Measurements from ENCODE around the gene TLE5. TPM values are rescaled to one million over a fixed set of nuclear protein-coding genes. Genes with fewer than 3 reads are reported as not detected.
A peak's percentile ranks its signal among the peaks of the same experiment; 100 is the strongest.

TLE5 gene
- total and polyA plus RNA-seq, 10 of the 15 experiments (the other 5 are each of a cell fraction or from before 2014, with no cell fraction given), result 2.5 to 373 (median 154) TPM

DNA sequence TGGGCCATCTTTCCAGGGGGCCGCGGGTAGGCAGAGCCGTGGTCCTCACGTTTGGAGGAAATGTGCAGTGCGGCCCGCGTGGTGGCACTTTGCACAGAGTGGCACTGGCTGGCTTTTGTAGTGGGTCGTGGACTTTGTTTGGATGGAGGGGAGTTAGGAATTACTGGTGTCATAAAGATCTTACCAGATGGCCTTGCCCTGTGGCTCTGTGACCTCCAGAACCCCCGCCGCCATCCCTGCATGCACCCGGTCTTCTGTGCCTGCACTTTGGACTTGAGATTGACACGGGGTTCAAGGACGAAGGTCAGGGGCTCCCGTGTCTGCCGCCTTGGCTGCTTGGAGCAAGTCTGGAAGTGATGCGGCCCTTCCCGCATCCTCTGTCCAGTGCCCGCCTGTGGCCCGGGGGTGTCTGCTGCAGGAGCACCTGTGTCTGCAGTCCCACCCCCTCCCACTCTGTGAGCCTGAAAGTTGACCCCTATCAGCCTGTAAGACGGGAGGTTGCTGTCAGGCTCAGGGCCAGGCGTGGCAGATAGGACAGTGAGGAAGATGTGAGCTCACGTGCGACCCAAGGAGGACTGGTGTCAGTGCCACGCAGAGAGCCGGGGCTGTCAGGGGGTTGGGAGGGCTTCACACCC, 34.1 kb upstream of the TLE5 start:
- 61% methylated on average over 25 of the region's 25 CpGs for WGBS (ENCODE audit: insufficient coverage, insufficient replicate concordance, low lambda C conversion rate, missing lambda C conversion rate)
- Histone ChIP-seq H3K79me2 (ENCODE audit: control insufficient read depth, insufficient read depth, low read length) (no peaks in the 10 kb centered on the region), H3K4me3 (no peak overlapping the region), H3K9me3 (replicated peaks; ENCODE audit: control insufficient read depth, insufficient read depth, low read length) (no peaks in the 10 kb centered on the region), H3K9ac (ENCODE audit: control insufficient read depth, insufficient read depth, low read length) (no peak overlapping the region), H4K20me1 (ENCODE audit: control insufficient read depth, insufficient read depth) (no peaks in the 10 kb centered on the region), H3K27ac (ENCODE audit: control insufficient read depth, insufficient read depth) (no peak overlapping the region), H3K27me3 (replicated peaks in 1 of 2; ENCODE audit: control insufficient read depth in 2 of 2, insufficient read depth in 2 of 2, low read length in 1 of 2) (no peaks in the 10 kb centered on the region; a peak in 2 of 4 replicates), H3K36me3 (ENCODE audit: control insufficient read depth in 2 of 2, insufficient read depth in 2 of 2, low read length in 1 of 2) (no peaks in the 10 kb centered on the region), H2AFZ (ENCODE audit: control insufficient read depth, low read depth, low read length) (no peak overlapping the region), H3K4me2 (ENCODE audit: control insufficient read depth, insufficient read depth) (peak overlapping the region; percentile 92), H3K4me1 (ENCODE audit: control insufficient read depth, insufficient read depth, low read length) (peaks cover 17% of the 10 kb centered on the region)
- DNase-seq (ENCODE audit: low read depth, low spot score) (no peak), ATAC-seq (no peak), FAIRE-seq (no peak)
- POLR2A ChIA-PET, result no interaction called here
- no TSS peak for BruUV-seq (replicated peaks)
- CTCF ChIA-PET, result interaction anchor here (1.0 to 2.2 kb wide), 2 partner anchors 7 to 29 kb away, joined by 3 to 10 read pairs; no protein-coding TSS in a partner anchor
- RAD21 ChIA-PET (ENCODE audit: unreplicated experiment), result interaction anchor here (0.7 kb wide), 1 partner anchor 110 kb away, joined by 3 read pairs; no protein-coding TSS in a partner anchor
- SMC1A ChIA-PET (ENCODE audit: uncharacterized antibody, unreplicated experiment), result no interaction called here
- intact Hi-C loops (cut with micrococcal nuclease; ENCODE audit: unreplicated experiment), result no loop called here
- in situ Hi-C loops (cut with MboI), result no loop called here
- TF ChIP-seq, protein P1, sequence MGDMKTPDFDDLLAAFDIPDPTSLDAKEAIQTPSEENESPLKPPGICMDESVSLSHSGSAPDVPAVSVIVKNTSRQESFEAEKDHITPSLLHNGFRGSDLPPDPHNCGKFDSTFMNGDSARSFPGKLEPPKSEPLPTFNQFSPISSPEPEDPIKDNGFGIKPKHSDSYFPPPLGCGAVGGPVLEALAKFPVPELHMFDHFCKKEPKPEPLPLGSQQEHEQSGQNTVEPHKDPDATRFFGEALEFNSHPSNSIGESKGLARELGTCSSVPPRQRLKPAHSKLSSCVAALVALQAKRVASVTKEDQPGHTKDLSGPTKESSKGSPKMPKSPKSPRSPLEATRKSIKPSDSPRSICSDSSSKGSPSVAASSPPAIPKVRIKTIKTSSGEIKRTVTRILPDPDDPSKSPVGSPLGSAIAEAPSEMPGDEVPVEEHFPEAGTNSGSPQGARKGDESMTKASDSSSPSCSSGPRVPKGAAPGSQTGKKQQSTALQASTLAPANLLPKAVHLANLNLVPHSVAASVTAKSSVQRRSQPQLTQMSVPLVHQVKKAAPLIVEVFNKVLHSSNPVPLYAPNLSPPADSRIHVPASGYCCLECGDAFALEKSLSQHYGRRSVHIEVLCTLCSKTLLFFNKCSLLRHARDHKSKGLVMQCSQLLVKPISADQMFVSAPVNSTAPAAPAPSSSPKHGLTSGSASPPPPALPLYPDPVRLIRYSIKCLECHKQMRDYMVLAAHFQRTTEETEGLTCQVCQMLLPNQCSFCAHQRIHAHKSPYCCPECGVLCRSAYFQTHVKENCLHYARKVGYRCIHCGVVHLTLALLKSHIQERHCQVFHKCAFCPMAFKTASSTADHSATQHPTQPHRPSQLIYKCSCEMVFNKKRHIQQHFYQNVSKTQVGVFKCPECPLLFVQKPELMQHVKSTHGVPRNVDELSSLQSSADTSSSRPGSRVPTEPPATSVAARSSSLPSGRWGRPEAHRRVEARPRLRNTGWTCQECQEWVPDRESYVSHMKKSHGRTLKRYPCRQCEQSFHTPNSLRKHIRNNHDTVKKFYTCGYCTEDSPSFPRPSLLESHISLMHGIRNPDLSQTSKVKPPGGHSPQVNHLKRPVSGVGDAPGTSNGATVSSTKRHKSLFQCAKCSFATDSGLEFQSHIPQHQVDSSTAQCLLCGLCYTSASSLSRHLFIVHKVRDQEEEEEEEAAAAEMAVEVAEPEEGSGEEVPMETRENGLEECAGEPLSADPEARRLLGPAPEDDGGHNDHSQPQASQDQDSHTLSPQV (IDR thresholded peaks at IDR 0.05), result no peak
- TF ChIP-seq TARDBP (IDR thresholded peaks at IDR 0.05; ENCODE audit: borderline replicate concordance) (no peak), CREB1 (IDR thresholded peaks at IDR 0.05; ENCODE audit: low read depth) (no peak), RUNX3 (IDR thresholded peaks at IDR 0.05; ENCODE audit: low read length) (no peak), BRCA1 (IDR thresholded peaks at IDR 0.05; ENCODE audit: low read depth, low read length) (no peak), MTA2 (IDR thresholded peaks at IDR 0.05; ENCODE audit: low read depth) (no peak), FOXM1 (IDR thresholded peaks at IDR 0.05; ENCODE audit: low read depth, low read length) (no peak), ZNF207 (IDR thresholded peaks at IDR 0.05; ENCODE audit: borderline replicate concordance) (no peak)
- TF ChIP-seq, protein P2, sequence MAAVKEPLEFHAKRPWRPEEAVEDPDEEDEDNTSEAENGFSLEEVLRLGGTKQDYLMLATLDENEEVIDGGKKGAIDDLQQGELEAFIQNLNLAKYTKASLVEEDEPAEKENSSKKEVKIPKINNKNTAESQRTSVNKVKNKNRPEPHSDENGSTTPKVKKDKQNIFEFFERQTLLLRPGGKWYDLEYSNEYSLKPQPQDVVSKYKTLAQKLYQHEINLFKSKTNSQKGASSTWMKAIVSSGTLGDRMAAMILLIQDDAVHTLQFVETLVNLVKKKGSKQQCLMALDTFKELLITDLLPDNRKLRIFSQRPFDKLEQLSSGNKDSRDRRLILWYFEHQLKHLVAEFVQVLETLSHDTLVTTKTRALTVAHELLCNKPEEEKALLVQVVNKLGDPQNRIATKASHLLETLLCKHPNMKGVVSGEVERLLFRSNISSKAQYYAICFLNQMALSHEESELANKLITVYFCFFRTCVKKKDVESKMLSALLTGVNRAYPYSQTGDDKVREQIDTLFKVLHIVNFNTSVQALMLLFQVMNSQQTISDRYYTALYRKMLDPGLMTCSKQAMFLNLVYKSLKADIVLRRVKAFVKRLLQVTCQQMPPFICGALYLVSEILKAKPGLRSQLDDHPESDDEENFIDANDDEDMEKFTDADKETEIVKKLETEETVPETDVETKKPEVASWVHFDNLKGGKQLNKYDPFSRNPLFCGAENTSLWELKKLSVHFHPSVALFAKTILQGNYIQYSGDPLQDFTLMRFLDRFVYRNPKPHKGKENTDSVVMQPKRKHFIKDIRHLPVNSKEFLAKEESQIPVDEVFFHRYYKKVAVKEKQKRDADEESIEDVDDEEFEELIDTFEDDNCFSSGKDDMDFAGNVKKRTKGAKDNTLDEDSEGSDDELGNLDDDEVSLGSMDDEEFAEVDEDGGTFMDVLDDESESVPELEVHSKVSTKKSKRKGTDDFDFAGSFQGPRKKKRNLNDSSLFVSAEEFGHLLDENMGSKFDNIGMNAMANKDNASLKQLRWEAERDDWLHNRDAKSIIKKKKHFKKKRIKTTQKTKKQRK (IDR thresholded peaks at IDR 0.05; ENCODE audit: low read depth, low read length), result no peak
- TF ChIP-seq, protein P3, sequence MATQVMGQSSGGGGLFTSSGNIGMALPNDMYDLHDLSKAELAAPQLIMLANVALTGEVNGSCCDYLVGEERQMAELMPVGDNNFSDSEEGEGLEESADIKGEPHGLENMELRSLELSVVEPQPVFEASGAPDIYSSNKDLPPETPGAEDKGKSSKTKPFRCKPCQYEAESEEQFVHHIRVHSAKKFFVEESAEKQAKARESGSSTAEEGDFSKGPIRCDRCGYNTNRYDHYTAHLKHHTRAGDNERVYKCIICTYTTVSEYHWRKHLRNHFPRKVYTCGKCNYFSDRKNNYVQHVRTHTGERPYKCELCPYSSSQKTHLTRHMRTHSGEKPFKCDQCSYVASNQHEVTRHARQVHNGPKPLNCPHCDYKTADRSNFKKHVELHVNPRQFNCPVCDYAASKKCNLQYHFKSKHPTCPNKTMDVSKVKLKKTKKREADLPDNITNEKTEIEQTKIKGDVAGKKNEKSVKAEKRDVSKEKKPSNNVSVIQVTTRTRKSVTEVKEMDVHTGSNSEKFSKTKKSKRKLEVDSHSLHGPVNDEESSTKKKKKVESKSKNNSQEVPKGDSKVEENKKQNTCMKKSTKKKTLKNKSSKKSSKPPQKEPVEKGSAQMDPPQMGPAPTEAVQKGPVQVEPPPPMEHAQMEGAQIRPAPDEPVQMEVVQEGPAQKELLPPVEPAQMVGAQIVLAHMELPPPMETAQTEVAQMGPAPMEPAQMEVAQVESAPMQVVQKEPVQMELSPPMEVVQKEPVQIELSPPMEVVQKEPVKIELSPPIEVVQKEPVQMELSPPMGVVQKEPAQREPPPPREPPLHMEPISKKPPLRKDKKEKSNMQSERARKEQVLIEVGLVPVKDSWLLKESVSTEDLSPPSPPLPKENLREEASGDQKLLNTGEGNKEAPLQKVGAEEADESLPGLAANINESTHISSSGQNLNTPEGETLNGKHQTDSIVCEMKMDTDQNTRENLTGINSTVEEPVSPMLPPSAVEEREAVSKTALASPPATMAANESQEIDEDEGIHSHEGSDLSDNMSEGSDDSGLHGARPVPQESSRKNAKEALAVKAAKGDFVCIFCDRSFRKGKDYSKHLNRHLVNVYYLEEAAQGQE (IDR thresholded peaks at IDR 0.05; ENCODE audit: low read depth, low read length), result no peak
- TF ChIP-seq, protein P4, sequence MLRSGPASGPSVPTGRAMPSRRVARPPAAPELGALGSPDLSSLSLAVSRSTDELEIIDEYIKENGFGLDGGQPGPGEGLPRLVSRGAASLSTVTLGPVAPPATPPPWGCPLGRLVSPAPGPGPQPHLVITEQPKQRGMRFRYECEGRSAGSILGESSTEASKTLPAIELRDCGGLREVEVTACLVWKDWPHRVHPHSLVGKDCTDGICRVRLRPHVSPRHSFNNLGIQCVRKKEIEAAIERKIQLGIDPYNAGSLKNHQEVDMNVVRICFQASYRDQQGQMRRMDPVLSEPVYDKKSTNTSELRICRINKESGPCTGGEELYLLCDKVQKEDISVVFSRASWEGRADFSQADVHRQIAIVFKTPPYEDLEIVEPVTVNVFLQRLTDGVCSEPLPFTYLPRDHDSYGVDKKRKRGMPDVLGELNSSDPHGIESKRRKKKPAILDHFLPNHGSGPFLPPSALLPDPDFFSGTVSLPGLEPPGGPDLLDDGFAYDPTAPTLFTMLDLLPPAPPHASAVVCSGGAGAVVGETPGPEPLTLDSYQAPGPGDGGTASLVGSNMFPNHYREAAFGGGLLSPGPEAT (IDR thresholded peaks at IDR 0.05; ENCODE audit: low read depth), result no peak

All from GM12878 (cell line).